K562 (cell line): ENCODE measurements around the gene CRIP1. TPM values are rescaled to one million over a fixed set of nuclear protein-coding genes. Genes with fewer than 3 reads are reported as not detected.
A peak's percentile ranks its signal among the peaks of the same experiment; 100 is the strongest.

ENCODE experiments used
- C11orf30 ChIP-seq: fragments of 450-650 bp; IDR thresholded peaks from 2 replicates; pipeline ENCODE4 v1.6.1; 2016; ENCODE audit warnings: low read depth, mild to moderate bottlenecking
- CBX8 ChIP-seq: fragments of 200-600 bp; sonication (generic); IDR thresholded peaks from 2 replicates; pipeline ENCODE4 v1.6.1; 2012; ENCODE audit warnings: borderline replicate concordance, mixed run types, low read depth, mild to moderate bottlenecking, moderate library complexity, mixed read lengths, low read length, control low read depth, inconsistent platforms; ENCODE audit not compliant: poor library complexity, severe bottlenecking; ENCODE audit errors: extremely low read depth
- ETV6 ChIP-seq, 3 experiments: fragments of 150-350 bp in 1 of 3; sonication (generic) in 1 of 3; formaldehyde crosslinking in 1 of 3; IDR thresholded peaks; 2 replicates each; pipeline versions ENCODE4 v1.6.1 to v1.8.0; 2014 to 2022; ENCODE audit warnings: borderline replicate concordance in 2 of 3, low read depth in 2 of 3, antibody characterized with exemption in 1 of 3, low read length in 1 of 3, mild to moderate bottlenecking in 1 of 3, missing genetic modification reagents in 1 of 3
- FOXJ2 ChIP-seq: fragments of 200-800 bp; sonication (Bioruptor generic); IDR thresholded peaks from 2 replicates; pipeline ENCODE4 v1.6.1; 2016; ENCODE audit warnings: missing genetic modification characterization, missing compliant biosample characterization
- GABPB2 ChIP-seq: fragments of 250-450 bp; sonication (Bioruptor Pico); conservative IDR thresholded peaks from 2 replicates; pipeline ENCODE4 v1.5.1; 2021; ENCODE audit warnings: mild to moderate bottlenecking
- TOE1 ChIP-seq, 2 experiments: fragments of 450-650 bp in 1 of 2; sonication (generic) in 1 of 2; formaldehyde crosslinking in 1 of 2; IDR thresholded peaks; 2 replicates each; pipeline versions ENCODE4 v1.7.1 to v1.8.0; 2016 to 2022; ENCODE audit warnings: borderline replicate concordance in 2 of 2, mild to moderate bottlenecking in 2 of 2, antibody characterized with exemption in 1 of 2, inconsistent platforms in 1 of 2, low read depth in 1 of 2, missing genetic modification reagents in 1 of 2, moderate library complexity in 1 of 2
- ZFX ChIP-seq: sonication (generic); formaldehyde crosslinking; IDR thresholded peaks from 2 replicates; pipeline ENCODE4 v1.8.0; 2022; ENCODE audit warnings: mild to moderate bottlenecking, missing genetic modification reagents, moderate library complexity
- polyA plus RNA-seq, 8 experiments: library from polyadenylated mRNA; depleted of rRNA in 4 of 8; stranded (reverse) in 5 of 8; unstranded in 3 of 8; fragments of >200 nt; fragmentation: Nextera tagmentation in 2 of 8; fragmentation: Illumina TruSeq in 1 of 8; extraction: Ambion mirVana in 2 of 8; extraction: Trizol in 1 of 8; gene quantifications; 2 replicates each; pipeline versions ENCODE4 v1.2.1 to v1.2.3, GENCODE V29; 2011 to 2014; ENCODE audit warnings: inconsistent platforms in 1 of 8, missing spikeins in 1 of 8
- total RNA-seq, 7 experiments: library from RNA; depleted of rRNA in 6 of 7; stranded (reverse); fragments of >200 nt in 6 of 7; fragmentation: Illumina TruSeq in 2 of 7; extraction: Trizol in 2 of 7; gene quantifications; 2 replicates each; pipeline versions ENCODE4 v1.2.1 to v1.2.3, GENCODE V29; 2011 to 2021; ENCODE audit warnings: low replicate concordance in 1 of 7
- TF ChIP-seq, protein P1 (sequence below): fragments of 450-650 bp; IDR thresholded peaks from 2 replicates; pipeline ENCODE4 v1.6.1; 2016; ENCODE audit warnings: mild to moderate bottlenecking, moderate library complexity
- TF ChIP-seq, protein P2 (sequence below): sonication (generic); formaldehyde crosslinking; IDR thresholded peaks from 2 replicates; pipeline ENCODE4 v1.8.1; 2023; ENCODE audit warnings: mild to moderate bottlenecking, missing genetic modification reagents

Gene CRIP1
- total and polyA plus RNA-seq, 9 of the 15 experiments (the other 6 are each of a cell fraction or from before 2014, with no cell fraction given): 0.11 to 0.58 (median 0.14) TPM; not detected in 6

DNA sequence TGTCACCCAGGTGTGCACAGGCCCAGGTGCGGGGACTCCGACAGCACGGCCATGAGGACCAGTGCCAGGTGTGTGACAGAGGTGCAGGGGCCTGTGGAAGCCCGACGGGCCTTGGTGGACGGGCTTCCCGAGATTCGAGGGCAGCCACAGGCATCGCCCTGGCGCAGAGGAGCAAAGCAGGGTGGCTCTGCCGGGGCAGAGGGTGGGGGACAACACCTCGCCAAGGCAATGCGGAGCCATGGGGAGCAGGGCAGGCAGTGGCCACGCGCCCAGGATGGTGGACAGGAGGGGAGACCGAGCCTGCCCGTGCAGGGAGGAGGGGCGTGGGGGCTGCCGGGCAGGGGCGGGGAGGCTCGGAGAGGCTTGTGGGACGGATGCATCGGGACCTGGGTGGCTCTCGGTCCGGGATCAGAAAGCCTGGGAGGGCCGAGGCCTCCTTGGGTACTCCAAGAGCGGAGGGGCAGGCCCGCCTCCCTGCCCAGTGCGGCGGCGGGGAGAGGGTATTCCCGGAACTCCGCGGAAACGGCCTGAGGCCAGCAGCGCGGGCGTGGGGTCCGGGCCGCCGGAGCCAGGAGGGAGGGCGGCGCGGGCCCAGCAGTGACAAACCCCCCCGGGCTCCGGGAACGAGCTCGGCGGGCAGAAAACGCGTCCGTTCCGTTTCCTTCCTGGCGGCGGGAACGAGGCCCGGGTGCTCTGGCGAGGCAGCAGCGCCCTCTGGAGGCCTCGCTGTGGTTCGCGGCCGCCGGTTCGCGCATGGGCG is 41.3 kb downstream of the CRIP1 start (continued):
- TF ChIP-seq, protein P1, sequence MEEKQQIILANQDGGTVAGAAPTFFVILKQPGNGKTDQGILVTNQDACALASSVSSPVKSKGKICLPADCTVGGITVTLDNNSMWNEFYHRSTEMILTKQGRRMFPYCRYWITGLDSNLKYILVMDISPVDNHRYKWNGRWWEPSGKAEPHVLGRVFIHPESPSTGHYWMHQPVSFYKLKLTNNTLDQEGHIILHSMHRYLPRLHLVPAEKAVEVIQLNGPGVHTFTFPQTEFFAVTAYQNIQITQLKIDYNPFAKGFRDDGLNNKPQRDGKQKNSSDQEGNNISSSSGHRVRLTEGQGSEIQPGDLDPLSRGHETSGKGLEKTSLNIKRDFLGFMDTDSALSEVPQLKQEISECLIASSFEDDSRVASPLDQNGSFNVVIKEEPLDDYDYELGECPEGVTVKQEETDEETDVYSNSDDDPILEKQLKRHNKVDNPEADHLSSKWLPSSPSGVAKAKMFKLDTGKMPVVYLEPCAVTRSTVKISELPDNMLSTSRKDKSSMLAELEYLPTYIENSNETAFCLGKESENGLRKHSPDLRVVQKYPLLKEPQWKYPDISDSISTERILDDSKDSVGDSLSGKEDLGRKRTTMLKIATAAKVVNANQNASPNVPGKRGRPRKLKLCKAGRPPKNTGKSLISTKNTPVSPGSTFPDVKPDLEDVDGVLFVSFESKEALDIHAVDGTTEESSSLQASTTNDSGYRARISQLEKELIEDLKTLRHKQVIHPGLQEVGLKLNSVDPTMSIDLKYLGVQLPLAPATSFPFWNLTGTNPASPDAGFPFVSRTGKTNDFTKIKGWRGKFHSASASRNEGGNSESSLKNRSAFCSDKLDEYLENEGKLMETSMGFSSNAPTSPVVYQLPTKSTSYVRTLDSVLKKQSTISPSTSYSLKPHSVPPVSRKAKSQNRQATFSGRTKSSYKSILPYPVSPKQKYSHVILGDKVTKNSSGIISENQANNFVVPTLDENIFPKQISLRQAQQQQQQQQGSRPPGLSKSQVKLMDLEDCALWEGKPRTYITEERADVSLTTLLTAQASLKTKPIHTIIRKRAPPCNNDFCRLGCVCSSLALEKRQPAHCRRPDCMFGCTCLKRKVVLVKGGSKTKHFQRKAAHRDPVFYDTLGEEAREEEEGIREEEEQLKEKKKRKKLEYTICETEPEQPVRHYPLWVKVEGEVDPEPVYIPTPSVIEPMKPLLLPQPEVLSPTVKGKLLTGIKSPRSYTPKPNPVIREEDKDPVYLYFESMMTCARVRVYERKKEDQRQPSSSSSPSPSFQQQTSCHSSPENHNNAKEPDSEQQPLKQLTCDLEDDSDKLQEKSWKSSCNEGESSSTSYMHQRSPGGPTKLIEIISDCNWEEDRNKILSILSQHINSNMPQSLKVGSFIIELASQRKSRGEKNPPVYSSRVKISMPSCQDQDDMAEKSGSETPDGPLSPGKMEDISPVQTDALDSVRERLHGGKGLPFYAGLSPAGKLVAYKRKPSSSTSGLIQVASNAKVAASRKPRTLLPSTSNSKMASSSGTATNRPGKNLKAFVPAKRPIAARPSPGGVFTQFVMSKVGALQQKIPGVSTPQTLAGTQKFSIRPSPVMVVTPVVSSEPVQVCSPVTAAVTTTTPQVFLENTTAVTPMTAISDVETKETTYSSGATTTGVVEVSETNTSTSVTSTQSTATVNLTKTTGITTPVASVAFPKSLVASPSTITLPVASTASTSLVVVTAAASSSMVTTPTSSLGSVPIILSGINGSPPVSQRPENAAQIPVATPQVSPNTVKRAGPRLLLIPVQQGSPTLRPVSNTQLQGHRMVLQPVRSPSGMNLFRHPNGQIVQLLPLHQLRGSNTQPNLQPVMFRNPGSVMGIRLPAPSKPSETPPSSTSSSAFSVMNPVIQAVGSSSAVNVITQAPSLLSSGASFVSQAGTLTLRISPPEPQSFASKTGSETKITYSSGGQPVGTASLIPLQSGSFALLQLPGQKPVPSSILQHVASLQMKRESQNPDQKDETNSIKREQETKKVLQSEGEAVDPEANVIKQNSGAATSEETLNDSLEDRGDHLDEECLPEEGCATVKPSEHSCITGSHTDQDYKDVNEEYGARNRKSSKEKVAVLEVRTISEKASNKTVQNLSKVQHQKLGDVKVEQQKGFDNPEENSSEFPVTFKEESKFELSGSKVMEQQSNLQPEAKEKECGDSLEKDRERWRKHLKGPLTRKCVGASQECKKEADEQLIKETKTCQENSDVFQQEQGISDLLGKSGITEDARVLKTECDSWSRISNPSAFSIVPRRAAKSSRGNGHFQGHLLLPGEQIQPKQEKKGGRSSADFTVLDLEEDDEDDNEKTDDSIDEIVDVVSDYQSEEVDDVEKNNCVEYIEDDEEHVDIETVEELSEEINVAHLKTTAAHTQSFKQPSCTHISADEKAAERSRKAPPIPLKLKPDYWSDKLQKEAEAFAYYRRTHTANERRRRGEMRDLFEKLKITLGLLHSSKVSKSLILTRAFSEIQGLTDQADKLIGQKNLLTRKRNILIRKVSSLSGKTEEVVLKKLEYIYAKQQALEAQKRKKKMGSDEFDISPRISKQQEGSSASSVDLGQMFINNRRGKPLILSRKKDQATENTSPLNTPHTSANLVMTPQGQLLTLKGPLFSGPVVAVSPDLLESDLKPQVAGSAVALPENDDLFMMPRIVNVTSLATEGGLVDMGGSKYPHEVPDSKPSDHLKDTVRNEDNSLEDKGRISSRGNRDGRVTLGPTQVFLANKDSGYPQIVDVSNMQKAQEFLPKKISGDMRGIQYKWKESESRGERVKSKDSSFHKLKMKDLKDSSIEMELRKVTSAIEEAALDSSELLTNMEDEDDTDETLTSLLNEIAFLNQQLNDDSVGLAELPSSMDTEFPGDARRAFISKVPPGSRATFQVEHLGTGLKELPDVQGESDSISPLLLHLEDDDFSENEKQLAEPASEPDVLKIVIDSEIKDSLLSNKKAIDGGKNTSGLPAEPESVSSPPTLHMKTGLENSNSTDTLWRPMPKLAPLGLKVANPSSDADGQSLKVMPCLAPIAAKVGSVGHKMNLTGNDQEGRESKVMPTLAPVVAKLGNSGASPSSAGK: peak; percentile 55; the same call in 1 of the 2 replicates
- TF ChIP-seq ETV6 (IDR thresholded peaks at IDR 0.05; ENCODE audit: borderline replicate concordance in 1 of 2, low read depth in 2 of 2, low read length in 1 of 2): no peak
- no peak for TF ChIP-seq ETV6 (CRISPR knock-in tag; IDR thresholded peaks at IDR 0.05; ENCODE audit: borderline replicate concordance)
- TF ChIP-seq ZFX (CRISPR knock-in tag): peak; percentile 67
- no peak for TF ChIP-seq C11orf30
- TF ChIP-seq FOXJ2: no peak
- no peak for TF ChIP-seq TOE1 (IDR thresholded peaks at IDR 0.05; ENCODE audit: borderline replicate concordance)
- no peak for TF ChIP-seq TOE1 (CRISPR knock-in tag; IDR thresholded peaks at IDR 0.05; ENCODE audit: borderline replicate concordance, low read depth)
- TF ChIP-seq CBX8: no peak
- no peak for TF ChIP-seq GABPB2 (CRISPR knock-in tag)
- TF ChIP-seq, protein P2, sequence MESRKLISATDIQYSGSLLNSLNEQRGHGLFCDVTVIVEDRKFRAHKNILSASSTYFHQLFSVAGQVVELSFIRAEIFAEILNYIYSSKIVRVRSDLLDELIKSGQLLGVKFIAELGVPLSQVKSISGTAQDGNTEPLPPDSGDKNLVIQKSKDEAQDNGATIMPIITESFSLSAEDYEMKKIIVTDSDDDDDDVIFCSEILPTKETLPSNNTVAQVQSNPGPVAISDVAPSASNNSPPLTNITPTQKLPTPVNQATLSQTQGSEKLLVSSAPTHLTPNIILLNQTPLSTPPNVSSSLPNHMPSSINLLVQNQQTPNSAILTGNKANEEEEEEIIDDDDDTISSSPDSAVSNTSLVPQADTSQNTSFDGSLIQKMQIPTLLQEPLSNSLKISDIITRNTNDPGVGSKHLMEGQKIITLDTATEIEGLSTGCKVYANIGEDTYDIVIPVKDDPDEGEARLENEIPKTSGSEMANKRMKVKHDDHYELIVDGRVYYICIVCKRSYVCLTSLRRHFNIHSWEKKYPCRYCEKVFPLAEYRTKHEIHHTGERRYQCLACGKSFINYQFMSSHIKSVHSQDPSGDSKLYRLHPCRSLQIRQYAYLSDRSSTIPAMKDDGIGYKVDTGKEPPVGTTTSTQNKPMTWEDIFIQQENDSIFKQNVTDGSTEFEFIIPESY: peak; percentile 80
